ENCODE data around the gene JARID2.

The JARID2 gene

GRCh38 chr6:15483060-15483459, 237.2 kb downstream of the JARID2 start:
- Histone ChIP-seq H3K79me2 (ENCODE audit: low read length) (peaks cover 41% of the 10 kb centered on the region), H3K9me2 (replicated peaks; ENCODE audit: insufficient read depth, low read length) (no peaks in the 10 kb centered on the region), H3K9ac (ENCODE audit: low read length) (no peak overlapping the region), H3K27me3 (replicated peaks; ENCODE audit: insufficient read depth, low read length) (no peaks in the 10 kb centered on the region), H3K27ac (ENCODE audit: low read length) (no peak overlapping the region), H3F3A (ENCODE audit: insufficient read depth, low read length) (peaks cover 8% of the 10 kb centered on the region), H3K4me1 (ENCODE audit: low read length) (peaks cover 16% of the 10 kb centered on the region), H3K9me3 (replicated peaks; ENCODE audit: insufficient read depth, low read length) (no peaks in the 10 kb centered on the region), H3K4me2 (ENCODE audit: low read depth, low read length) (no peak overlapping the region), H4K20me1 (ENCODE audit: insufficient read depth, low read length) (no peaks in the 10 kb centered on the region), H3K4me3 (ENCODE audit: low read length) (no peak overlapping the region), H2AFZ (ENCODE audit: low read length) (no peak overlapping the region), H3K36me3 (replicated peaks; ENCODE audit: insufficient read depth, low read length) (no peaks in the 10 kb centered on the region)
- TF ChIP-seq CTCF (IDR thresholded peaks at IDR 0.05; ENCODE audit: low read length) = no peak
- no peak for TF ChIP-seq EZH2phosphoT487 (IDR thresholded peaks at IDR 0.05; ENCODE audit: low read length)
- DNase-seq = no peak

GRCh38 chr6:15484140-15484539, 238.3 kb downstream of the JARID2 start:
- no peaks in the 10 kb centered on the region for H3K9me3 ChIP-seq (replicated peaks; ENCODE audit: insufficient read depth, low read length)
- no peaks in the 10 kb centered on the region for H3K36me3 ChIP-seq (replicated peaks; ENCODE audit: insufficient read depth, low read length)
- no peak overlapping the region for H2AFZ ChIP-seq (ENCODE audit: low read length)
- H3K9me2 ChIP-seq (replicated peaks; ENCODE audit: insufficient read depth, low read length) = no peaks in the 10 kb centered on the region
- no peak overlapping the region for H3K4me2 ChIP-seq (ENCODE audit: low read depth, low read length)
- peaks cover 37% of the 10 kb centered on the region for H3K79me2 ChIP-seq (ENCODE audit: low read length)
- H3K4me1 ChIP-seq (ENCODE audit: low read length) = peaks cover 16% of the 10 kb centered on the region
- no peaks in the 10 kb centered on the region for H4K20me1 ChIP-seq (ENCODE audit: insufficient read depth, low read length)
- no peak for DNase-seq
- no peak for TF ChIP-seq CTCF (IDR thresholded peaks at IDR 0.05; ENCODE audit: low read length)
- TF ChIP-seq EZH2phosphoT487 (IDR thresholded peaks at IDR 0.05; ENCODE audit: low read length) = no peak
- no peak for TF ChIP-seq EZH2 (optimal IDR thresholded peaks at IDR 0.05; ENCODE audit: low read depth, low read length)
- peaks cover 8% of the 10 kb centered on the region for H3F3A ChIP-seq (ENCODE audit: insufficient read depth, low read length)
- H3K4me3 ChIP-seq (ENCODE audit: low read length) = no peak overlapping the region
- no peaks in the 10 kb centered on the region for H3K27me3 ChIP-seq (replicated peaks; ENCODE audit: insufficient read depth, low read length)
- H3K9ac ChIP-seq (ENCODE audit: low read length) = no peak overlapping the region
- H3K27ac ChIP-seq (ENCODE audit: low read length) = no peak overlapping the region

GRCh38 chr6:15484821-15485220, 239.0 kb downstream of the JARID2 start:
- Histone ChIP-seq H3F3A (ENCODE audit: insufficient read depth, low read length) (peaks cover 8% of the 10 kb centered on the region), H3K27ac (ENCODE audit: low read length) (no peak overlapping the region), H3K79me2 (ENCODE audit: low read length) (peaks cover 33% of the 10 kb centered on the region), H3K4me2 (ENCODE audit: low read depth, low read length) (no peak overlapping the region), H2AFZ (ENCODE audit: low read length) (no peak overlapping the region), H3K9ac (ENCODE audit: low read length) (no peak overlapping the region), H3K4me3 (ENCODE audit: low read length) (no peak overlapping the region), H4K20me1 (ENCODE audit: insufficient read depth, low read length) (no peaks in the 10 kb centered on the region), H3K9me3 (replicated peaks; ENCODE audit: insufficient read depth, low read length) (no peaks in the 10 kb centered on the region), H3K27me3 (replicated peaks; ENCODE audit: insufficient read depth, low read length) (no peaks in the 10 kb centered on the region), H3K9me2 (replicated peaks; ENCODE audit: insufficient read depth, low read length) (no peaks in the 10 kb centered on the region), H3K4me1 (ENCODE audit: low read length) (peaks cover 16% of the 10 kb centered on the region), H3K36me3 (replicated peaks; ENCODE audit: insufficient read depth, low read length) (no peaks in the 10 kb centered on the region)
- no peak for TF ChIP-seq EZH2 (optimal IDR thresholded peaks at IDR 0.05; ENCODE audit: low read depth, low read length)
- DNase-seq = no peak

GRCh38 chr6:15485936-15486335, 240.1 kb downstream of the JARID2 start:
- H3K4me1 ChIP-seq (ENCODE audit: low read length) = peaks cover 16% of the 10 kb centered on the region
- no peaks in the 10 kb centered on the region for H3K9me2 ChIP-seq (replicated peaks; ENCODE audit: insufficient read depth, low read length)
- no peak overlapping the region for H3K4me3 ChIP-seq (ENCODE audit: low read length)
- H3K4me2 ChIP-seq (ENCODE audit: low read depth, low read length) = no peak overlapping the region
- no peak for DNase-seq
- H3K27ac ChIP-seq (ENCODE audit: low read length) = no peak overlapping the region
- H3K79me2 ChIP-seq (ENCODE audit: low read length) = peaks cover 24% of the 10 kb centered on the region
- no peak overlapping the region for H2AFZ ChIP-seq (ENCODE audit: low read length)
- no peaks in the 10 kb centered on the region for H3K9me3 ChIP-seq (replicated peaks; ENCODE audit: insufficient read depth, low read length)
- H4K20me1 ChIP-seq (ENCODE audit: insufficient read depth, low read length) = no peaks in the 10 kb centered on the region
- H3K36me3 ChIP-seq (replicated peaks; ENCODE audit: insufficient read depth, low read length) = no peaks in the 10 kb centered on the region
- peaks cover 8% of the 10 kb centered on the region for H3F3A ChIP-seq (ENCODE audit: insufficient read depth, low read length)
- no peak overlapping the region for H3K9ac ChIP-seq (ENCODE audit: low read length)
- no peaks in the 10 kb centered on the region for H3K27me3 ChIP-seq (replicated peaks; ENCODE audit: insufficient read depth, low read length)
- TF ChIP-seq CTCF (IDR thresholded peaks at IDR 0.05; ENCODE audit: low read length) (no peak), EZH2phosphoT487 (IDR thresholded peaks at IDR 0.05; ENCODE audit: low read length) (no peak), EZH2 (optimal IDR thresholded peaks at IDR 0.05; ENCODE audit: low read depth, low read length) (no peak)
